Activated CD4-positive, alpha-beta T cell treated with anti-CD3 and anti-CD28 coated beads, Interleukin-2, amount 10 ng/mL, durations not matched to agents 24 days and 14 days (primary cell): ENCODE data around the gene MICU1. TPM values are rescaled to one million over a fixed set of nuclear protein-coding genes. Genes with fewer than 3 reads are reported as not detected.
A peak's percentile ranks its signal among the peaks of the same experiment; 100 is the strongest.
"Not testable (repeated sequence)": the region's sequence is repeated elsewhere in the genome, so short reads cannot be mapped to it uniquely, and the experiment has no call there.

Experiments used
- DNase-seq: peaks from one replicate; pipeline ENCODE4 v3.0.0; 2022
- H3K27ac Mint-ChIP-seq: one replicate; pipeline ENCODE4 v1.8.0; 2022; ENCODE audit warnings: mild to moderate bottlenecking, mixed read lengths
- H3K27me3 Mint-ChIP-seq: one replicate; pipeline ENCODE4 v1.8.0; 2022; ENCODE audit warnings: mixed read lengths
- H3K36me3 Mint-ChIP-seq: one replicate; pipeline ENCODE4 v1.8.0; 2022; ENCODE audit warnings: low read depth, mild to moderate bottlenecking, mixed read lengths
- H3K4me1 Mint-ChIP-seq: one replicate; pipeline ENCODE4 v1.8.0; 2021; ENCODE audit warnings: mixed read lengths
- H3K4me3 Mint-ChIP-seq: one replicate; pipeline ENCODE4 v1.8.0; 2022; ENCODE audit warnings: mild to moderate bottlenecking, moderate library complexity, mixed read lengths
- H3K9me3 Mint-ChIP-seq: one replicate; pipeline ENCODE4 v1.8.0; 2021; ENCODE audit warnings: mixed read lengths
- intact Hi-C: fragments of 100-400 bp; cut with micrococcal nuclease; formaldehyde crosslinking; loops from one replicate; pipeline ENCODE4 v1.15.1; 2023
- total RNA-seq: library from RNA; stranded (reverse); gene quantifications from 2 replicates; pipeline ENCODE4 v1.2.3, GENCODE V29; 2022

The MICU1 gene
- total RNA-seq = 36.1 and 40.7 TPM in 2 replicates

- intact Hi-C loops = loop anchor here (1.0 to 10.0 kb wide), 6 partner anchors 63 to 774 kb away; partner anchors contain the start of genes DNAJC9, ECD, FAM149B1 and MCU
- H3K36me3 Mint-ChIP-seq = peaks cover 2% of the 10 kb centered on the region
- no peaks in the 10 kb centered on the region for H3K27me3 Mint-ChIP-seq
- peak; percentile 98 for DNase-seq
- H3K27ac Mint-ChIP-seq = peak within 1 kb of the TSS; percentile 96
- peaks cover 7% of the 10 kb centered on the region for H3K4me1 Mint-ChIP-seq
- no peaks in the 10 kb centered on the region for H3K9me3 Mint-ChIP-seq
- H3K4me3 Mint-ChIP-seq = peak within 1 kb of the TSS; percentile 94
These were observed at the start of gene MICU1 for GRCh38 chr10:72625608-72626443. MICU1 (minus strand) TSS chr10:72626079; CDS start chr10:72566793, 59,286 bp downstream.

GRCh38 chr10:72674174-72674573 is 48.3 kb upstream of the MICU1 start:
- H3K27me3 Mint-ChIP-seq, H3K27ac Mint-ChIP-seq, DNase-seq, intact Hi-C loops, H3K4me1 Mint-ChIP-seq, H3K9me3 Mint-ChIP-seq, H3K36me3 Mint-ChIP-seq, H3K4me3 Mint-ChIP-seq: not testable (repeated sequence)

- Mint-ChIP-seq H3K4me3 (no peak overlapping the region), H3K4me1 (peaks cover 7% of the 10 kb centered on the region), H3K9me3 (peaks cover 3% of the 10 kb centered on the region), H3K27ac (no peak overlapping the region), H3K27me3 (peaks cover 11% of the 10 kb centered on the region), H3K36me3 (no peaks in the 10 kb centered on the region)
- DNase-seq = no peak
- intact Hi-C loops = no loop called here
These were observed 47.4 kb upstream of the MICU1 start for GRCh38 chr10:72673280-72673679.

- H3K9me3 Mint-ChIP-seq = no peaks in the 10 kb centered on the region
- no peaks in the 10 kb centered on the region for H3K36me3 Mint-ChIP-seq
- H3K27me3 Mint-ChIP-seq = peaks cover 12% of the 10 kb centered on the region
- intact Hi-C loops = no loop called here
- H3K4me3 Mint-ChIP-seq = no peak overlapping the region
- no peak for DNase-seq
- no peak overlapping the region for H3K27ac Mint-ChIP-seq
- no peaks in the 10 kb centered on the region for H3K4me1 Mint-ChIP-seq
These were observed 41.5 kb upstream of the MICU1 start for GRCh38 chr10:72667207-72667864.

GRCh38 chr10:72665925-72666324 is 40.0 kb upstream of the MICU1 start:
- H3K4me3 Mint-ChIP-seq = no peak overlapping the region
- H3K4me1 Mint-ChIP-seq = no peaks in the 10 kb centered on the region
- no peaks in the 10 kb centered on the region for H3K36me3 Mint-ChIP-seq
- H3K27me3 Mint-ChIP-seq = peaks cover 8% of the 10 kb centered on the region
- no peak overlapping the region for H3K27ac Mint-ChIP-seq
- intact Hi-C loops = no loop called here
- no peak for DNase-seq
- no peaks in the 10 kb centered on the region for H3K9me3 Mint-ChIP-seq

GRCh38 chr10:72663971-72664370 is 38.1 kb upstream of the MICU1 start:
- intact Hi-C loops = no loop called here
- Mint-ChIP-seq H3K36me3 (no peaks in the 10 kb centered on the region), H3K27ac (no peak overlapping the region), H3K9me3 (no peaks in the 10 kb centered on the region), H3K27me3 (peaks cover 13% of the 10 kb centered on the region), H3K4me3 (no peak overlapping the region), H3K4me1 (no peaks in the 10 kb centered on the region)
- DNase-seq = no peak

- Mint-ChIP-seq H3K27ac (no peak overlapping the region), H3K4me1 (no peaks in the 10 kb centered on the region), H3K27me3 (peaks cover 9% of the 10 kb centered on the region), H3K4me3 (no peak overlapping the region), H3K36me3 (no peaks in the 10 kb centered on the region), H3K9me3 (no peaks in the 10 kb centered on the region)
- intact Hi-C loops = no loop called here
- no peak for DNase-seq
These were observed 35.6 kb upstream of the MICU1 start for GRCh38 chr10:72661431-72661830.

- H3K27ac Mint-ChIP-seq = no peak overlapping the region
These were observed 34.3 kb upstream of the MICU1 start for GRCh38 chr10:72660220-72660619.

GRCh38 chr10:72659694-72660093 is 33.8 kb upstream of the MICU1 start:
- H3K4me3 Mint-ChIP-seq = no peak overlapping the region
- no peak overlapping the region for H3K27ac Mint-ChIP-seq
- no peaks in the 10 kb centered on the region for H3K36me3 Mint-ChIP-seq
- intact Hi-C loops = no loop called here
- H3K4me1 Mint-ChIP-seq = no peaks in the 10 kb centered on the region
- DNase-seq = no peak
- no peaks in the 10 kb centered on the region for H3K9me3 Mint-ChIP-seq
- peaks cover 7% of the 10 kb centered on the region for H3K27me3 Mint-ChIP-seq

More at GRCh38 chr10:72660220-72660619, 34.3 kb upstream of the MICU1 start:
- H3K4me3 Mint-ChIP-seq = no peak overlapping the region
- no peaks in the 10 kb centered on the region for H3K4me1 Mint-ChIP-seq
- H3K9me3 Mint-ChIP-seq = no peaks in the 10 kb centered on the region
- intact Hi-C loops = no loop called here
- no peaks in the 10 kb centered on the region for H3K36me3 Mint-ChIP-seq
- H3K27me3 Mint-ChIP-seq = peaks cover 7% of the 10 kb centered on the region
- DNase-seq = no peak

- Mint-ChIP-seq H3K4me3 (no peak overlapping the region), H3K27me3 (peaks cover 6% of the 10 kb centered on the region)
These were observed 33.0 kb upstream of the MICU1 start for GRCh38 chr10:72658696-72659400.

GRCh38 chr10:72654720-72655119 is 28.8 kb upstream of the MICU1 start:
- Mint-ChIP-seq H3K4me1 (no peaks in the 10 kb centered on the region), H3K9me3 (no peaks in the 10 kb centered on the region), H3K27me3 (peaks cover 3% of the 10 kb centered on the region), H3K27ac (no peak overlapping the region), H3K36me3 (no peaks in the 10 kb centered on the region), H3K4me3 (no peak overlapping the region)
- intact Hi-C loops = no loop called here
- DNase-seq = no peak

More at GRCh38 chr10:72658696-72659400, 33.0 kb upstream of the MICU1 start:
- Mint-ChIP-seq H3K9me3 (no peaks in the 10 kb centered on the region), H3K4me1 (no peaks in the 10 kb centered on the region), H3K36me3 (no peaks in the 10 kb centered on the region), H3K27ac (no peak overlapping the region)
- no peak for DNase-seq
- intact Hi-C loops = no loop called here

- no peaks in the 10 kb centered on the region for H3K36me3 Mint-ChIP-seq
- intact Hi-C loops = no loop called here
These were observed 27.7 kb upstream of the MICU1 start for GRCh38 chr10:72653383-72654096.

GRCh38 chr10:72649291-72649690 is 23.4 kb upstream of the MICU1 start:
- DNase-seq = no peak
- intact Hi-C loops = no loop called here
- Mint-ChIP-seq H3K4me1 (no peaks in the 10 kb centered on the region), H3K9me3 (no peaks in the 10 kb centered on the region), H3K27ac (no peak overlapping the region), H3K4me3 (no peak overlapping the region), H3K27me3 (peaks cover 9% of the 10 kb centered on the region), H3K36me3 (no peaks in the 10 kb centered on the region)

More at GRCh38 chr10:72653383-72654096, 27.7 kb upstream of the MICU1 start:
- no peak overlapping the region for H3K4me3 Mint-ChIP-seq
- H3K27ac Mint-ChIP-seq = no peak overlapping the region
- no peaks in the 10 kb centered on the region for H3K9me3 Mint-ChIP-seq
- no peak for DNase-seq
- no peaks in the 10 kb centered on the region for H3K4me1 Mint-ChIP-seq
- peaks cover 5% of the 10 kb centered on the region for H3K27me3 Mint-ChIP-seq
